GM12875 (cell line): ENCODE data around the gene KIF6.

Experiments used
- H3K4me3 ChIP-seq: one replicate; pipeline ENCODE4 v1.5.1; 2011; ENCODE audit warnings: low read depth, low read length, control low read depth
- TF ChIP-seq, protein P1 (sequence below): IDR thresholded peaks from 2 replicates; pipeline ENCODE4 v1.5.1; 2011; ENCODE audit warnings: low read depth, mild to moderate bottlenecking, control low read depth, inconsistent platforms, low read length, moderate library complexity, borderline replicate concordance; ENCODE audit not compliant: insufficient read depth

The KIF6 gene

DNA sequence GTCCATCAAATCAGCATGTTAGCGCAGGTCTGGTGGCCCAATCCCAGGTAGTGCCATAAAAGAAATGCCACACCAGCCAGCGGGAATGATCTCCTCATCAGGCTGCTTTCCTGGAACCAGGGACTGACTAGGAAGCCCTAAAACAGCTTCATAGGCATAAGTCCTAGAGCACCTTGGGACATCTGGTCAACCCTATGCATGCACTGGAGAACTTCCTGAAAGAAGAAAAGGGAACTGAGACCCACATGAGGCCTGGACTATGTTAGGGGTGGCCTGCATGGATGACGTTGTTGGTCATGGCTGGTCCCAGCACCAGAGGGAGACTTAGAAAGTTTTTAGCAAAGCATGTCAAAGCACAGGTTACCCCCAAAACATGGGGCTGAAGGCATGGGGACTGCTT lies 395.2 kb downstream of the KIF6 start:
- no peak overlapping the region for H3K4me3 ChIP-seq
- TF ChIP-seq, protein P1, sequence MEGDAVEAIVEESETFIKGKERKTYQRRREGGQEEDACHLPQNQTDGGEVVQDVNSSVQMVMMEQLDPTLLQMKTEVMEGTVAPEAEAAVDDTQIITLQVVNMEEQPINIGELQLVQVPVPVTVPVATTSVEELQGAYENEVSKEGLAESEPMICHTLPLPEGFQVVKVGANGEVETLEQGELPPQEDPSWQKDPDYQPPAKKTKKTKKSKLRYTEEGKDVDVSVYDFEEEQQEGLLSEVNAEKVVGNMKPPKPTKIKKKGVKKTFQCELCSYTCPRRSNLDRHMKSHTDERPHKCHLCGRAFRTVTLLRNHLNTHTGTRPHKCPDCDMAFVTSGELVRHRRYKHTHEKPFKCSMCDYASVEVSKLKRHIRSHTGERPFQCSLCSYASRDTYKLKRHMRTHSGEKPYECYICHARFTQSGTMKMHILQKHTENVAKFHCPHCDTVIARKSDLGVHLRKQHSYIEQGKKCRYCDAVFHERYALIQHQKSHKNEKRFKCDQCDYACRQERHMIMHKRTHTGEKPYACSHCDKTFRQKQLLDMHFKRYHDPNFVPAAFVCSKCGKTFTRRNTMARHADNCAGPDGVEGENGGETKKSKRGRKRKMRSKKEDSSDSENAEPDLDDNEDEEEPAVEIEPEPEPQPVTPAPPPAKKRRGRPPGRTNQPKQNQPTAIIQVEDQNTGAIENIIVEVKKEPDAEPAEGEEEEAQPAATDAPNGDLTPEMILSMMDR = no peak

DNA sequence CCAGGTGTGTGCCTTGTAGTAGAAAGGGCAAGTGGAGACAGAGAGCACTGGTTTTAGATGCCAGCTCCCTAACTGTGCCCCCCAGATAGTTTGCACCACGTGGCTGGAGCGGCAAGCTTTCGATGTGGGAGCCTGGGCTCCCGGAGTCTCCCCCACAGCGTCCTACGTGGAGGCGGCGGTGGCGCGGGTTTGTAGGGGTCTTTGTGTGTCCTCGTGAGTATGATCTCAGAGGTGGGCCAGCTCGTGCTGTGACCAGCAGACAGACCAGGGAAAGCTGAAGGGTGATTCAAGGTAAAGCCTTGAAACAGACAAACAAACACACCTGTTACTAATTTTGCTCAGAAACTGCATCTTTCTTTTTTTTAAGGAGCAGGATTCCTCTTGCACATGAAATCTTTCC lies 397.1 kb downstream of the KIF6 start:
- TF ChIP-seq, protein P1 = no peak
- H3K4me3 ChIP-seq = no peak overlapping the region

DNA sequence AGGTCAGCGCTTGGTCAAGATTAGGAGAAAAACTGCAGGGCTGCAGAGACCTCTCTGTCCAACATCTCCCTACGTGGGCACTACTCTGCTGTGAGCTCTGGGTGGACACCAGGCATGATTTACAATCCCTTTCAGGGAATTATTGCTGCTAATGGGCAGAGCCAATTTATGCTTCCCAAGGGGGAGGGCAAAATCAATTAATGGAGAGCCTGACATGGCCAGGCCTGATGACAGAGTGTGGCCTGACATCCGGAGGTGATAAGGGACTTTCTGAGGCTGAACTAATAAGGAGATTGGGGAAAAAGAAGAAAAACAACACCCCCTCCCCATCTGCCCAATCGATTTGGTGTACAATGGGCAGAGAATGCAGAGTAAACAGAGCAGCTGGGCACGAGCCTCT lies 397.7 kb downstream of the KIF6 start:
- no peak overlapping the region for H3K4me3 ChIP-seq
- TF ChIP-seq, protein P1 = no peak

DNA sequence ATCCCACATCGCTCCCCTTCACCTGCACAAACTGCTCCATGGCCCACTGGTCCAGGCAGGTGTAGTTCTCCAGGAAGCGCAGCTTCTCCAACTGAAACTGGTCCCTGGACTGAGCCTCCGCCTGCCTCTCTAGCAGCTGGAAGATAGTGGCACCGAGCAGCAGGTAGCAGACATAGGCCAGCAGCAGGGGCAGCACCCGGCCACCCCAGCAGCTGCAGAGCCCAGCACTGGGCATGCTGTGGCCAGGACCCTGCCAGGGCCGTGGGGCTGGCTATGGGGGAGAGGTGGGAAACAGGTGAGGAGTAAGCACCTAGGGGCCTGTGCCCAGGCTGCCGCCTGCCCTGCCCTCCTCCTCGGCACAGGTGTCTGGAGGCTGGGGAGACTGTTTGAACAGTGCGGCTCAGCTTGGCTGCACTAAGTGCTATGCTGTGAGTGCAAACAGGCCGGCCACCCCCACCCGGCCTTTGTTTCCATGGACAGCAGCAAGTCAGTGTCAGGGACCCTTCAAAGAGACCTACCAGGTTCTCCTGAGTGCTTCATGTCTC lies 402.8 kb downstream of the KIF6 start, which contains the start of gene KCNK16:
Gene KCNK16, minus strand, starts transcription at position 397 of the 545 bp plus-strand sequence. Its CDS starts 162 bp downstream, at position 235.
- TF ChIP-seq, protein P1 = no peak

DNA sequence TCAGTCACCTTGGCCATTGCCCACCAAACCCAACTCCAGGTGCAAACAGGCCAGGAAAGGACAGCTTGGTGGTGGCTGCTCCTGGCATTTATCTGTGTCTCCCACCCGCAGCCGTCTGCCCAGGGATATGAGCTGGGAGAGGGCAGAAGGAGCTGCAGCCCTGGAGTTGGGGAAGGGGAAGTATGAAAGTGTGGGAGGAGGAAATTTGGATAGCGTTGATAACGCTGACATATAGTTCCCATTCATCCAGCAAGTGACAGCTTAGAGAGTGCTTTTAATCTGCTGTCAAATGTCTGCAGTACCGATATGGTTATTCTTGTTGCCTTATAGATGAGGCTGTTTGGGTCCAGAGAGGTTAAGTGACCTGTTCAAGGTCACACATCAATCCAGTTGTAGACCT lies 403.4 kb downstream of the KIF6 start:
- TF ChIP-seq, protein P1 = no peak
- no peak overlapping the region for H3K4me3 ChIP-seq

More for the DNA sequence above, 402.8 kb downstream of the KIF6 start, which contains the start of gene KCNK16:
- H3K4me3 ChIP-seq = no peak within 1 kb of the TSS

DNA sequence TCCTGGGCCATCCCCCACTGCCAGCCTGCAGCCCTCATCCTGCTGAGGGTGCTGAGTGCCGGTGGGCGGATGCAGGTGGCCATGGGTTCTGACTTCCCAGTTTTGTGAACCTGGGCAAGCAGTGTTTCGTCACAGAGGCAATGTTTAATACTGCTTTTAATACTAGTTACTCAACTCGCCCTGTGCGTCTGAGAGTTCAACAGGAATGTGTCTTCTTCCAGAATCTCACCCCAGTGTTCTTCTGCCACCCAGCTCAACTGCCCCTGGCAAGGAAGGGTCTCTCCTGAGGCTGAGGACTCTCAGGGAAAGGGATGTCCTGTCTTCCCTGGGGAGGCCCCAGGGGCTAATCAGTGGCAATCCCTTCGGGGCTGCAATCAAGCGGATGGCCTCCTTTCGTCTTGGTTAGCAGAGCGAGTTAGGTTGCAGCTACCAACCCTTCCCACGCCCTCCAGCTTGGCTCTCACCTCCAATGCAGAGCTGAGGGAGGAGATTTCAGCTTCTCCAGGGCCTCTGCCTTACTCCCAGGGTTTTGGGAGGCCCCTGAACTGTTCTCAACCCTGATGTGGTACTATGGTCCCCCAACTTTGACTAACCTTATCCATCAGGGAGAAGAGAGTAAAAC lies 404.7 kb downstream of the KIF6 start:
- TF ChIP-seq, protein P1 = no peak
- no peak overlapping the region for H3K4me3 ChIP-seq

DNA sequence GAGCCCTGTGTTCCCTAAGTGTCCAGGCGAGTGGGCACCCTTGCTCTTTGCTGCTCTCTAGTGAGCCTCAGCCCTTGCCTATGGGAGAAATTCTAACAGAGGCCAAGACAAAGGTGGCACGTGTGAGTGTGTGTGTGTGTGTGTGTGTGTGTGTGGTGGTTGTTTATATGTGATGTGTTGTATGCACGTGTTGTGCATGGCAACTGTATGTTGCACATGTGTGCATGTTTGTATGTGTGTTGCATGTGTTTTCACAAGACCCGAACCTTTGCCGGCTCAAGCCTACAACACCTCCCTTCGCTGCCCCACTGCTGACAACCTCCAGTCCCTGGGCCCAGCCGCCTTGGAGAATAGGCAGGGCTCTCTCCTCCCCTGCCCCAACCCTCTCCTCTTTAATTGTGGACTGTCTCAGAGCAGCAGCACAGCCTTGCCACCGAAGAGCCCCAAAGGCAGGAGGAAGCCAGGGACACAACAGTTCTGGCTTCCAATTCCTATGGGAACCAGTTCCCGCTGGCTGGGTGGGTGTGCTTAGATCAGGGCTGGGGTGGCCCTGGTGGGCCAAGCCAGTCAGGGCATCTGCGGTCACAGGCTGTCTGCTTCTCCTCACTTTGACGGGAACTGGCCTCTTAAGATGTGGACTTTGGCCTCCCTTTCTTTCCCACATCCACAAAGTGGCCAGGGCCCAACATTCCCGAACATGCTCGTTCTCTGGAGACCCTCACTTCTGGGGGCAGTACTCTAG lies 405.4 kb downstream of the KIF6 start:
- H3K4me3 ChIP-seq = no peak overlapping the region
- TF ChIP-seq, protein P1 = no peak
